ENCODE data around the gene EXOG. TPM values are rescaled to one million over a fixed set of nuclear protein-coding genes. Genes with fewer than 3 reads are reported as not detected.

The EXOG gene
- total and polyA plus RNA-seq, 2 of the 13 experiments (the other 11 are each of a cell fraction or from before 2014, with no cell fraction given), result 5.5 to 9.5 TPM

GRCh38 chr3:38454178-38454883 lies 41.8 kb upstream of the EXOG start (continued):
- TF ChIP-seq SETDB1 (CRISPR knock-in tag; IDR thresholded peaks at IDR 0.05; ENCODE audit: borderline replicate concordance) (0 out of 2 replicates have a peak, but pooled peaks have one; percentile 10), ZNF253 (CRISPR knock-in tag; IDR thresholded peaks at IDR 0.05; ENCODE audit: borderline replicate concordance) (no peak), SOX5 (CRISPR knock-in tag; IDR thresholded peaks at IDR 0.05; ENCODE audit: borderline replicate concordance) (no peak), GLI4 (CRISPR knock-in tag; IDR thresholded peaks at IDR 0.05; ENCODE audit: borderline replicate concordance) (0 out of 2 replicates have a peak, but pooled peaks have one; percentile 14), CTCF (CRISPR knock-in tag; IDR thresholded peaks at IDR 0.05) (peak; percentile 12; the same call in 1 of the 2 replicates), POLR2A (IDR thresholded peaks at IDR 0.05; ENCODE audit: insufficient read depth in 1 of 2, low read depth in 2 of 2, low read length in 2 of 2) (peak; percentile 6 to 34; a peak in 3 of 4 replicates), ZMYM4 (CRISPR knock-in tag; IDR thresholded peaks at IDR 0.05) (peak; percentile 43; the same call in 1 of the 2 replicates), ZFAT (CRISPR knock-in tag; conservative IDR thresholded peaks at IDR 0.05) (no peak), MAZ (IDR thresholded peaks at IDR 0.05; ENCODE audit: borderline replicate concordance, low read depth, low read length) (no peak), MAZ (CRISPR knock-in tag; IDR thresholded peaks at IDR 0.05; ENCODE audit: low read depth) (no peak), ZNF577 (CRISPR knock-in tag; IDR thresholded peaks at IDR 0.05; ENCODE audit: borderline replicate concordance, low read depth) (no peak), SMAD3 (CRISPR knock-in tag; IDR thresholded peaks at IDR 0.05) (no peak), CREB1 (IDR thresholded peaks at IDR 0.05) (no peak), CREB1 (CRISPR knock-in tag; IDR thresholded peaks at IDR 0.05) (no peak), MEIS1 (CRISPR knock-in tag; IDR thresholded peaks at IDR 0.05; ENCODE audit: borderline replicate concordance) (peak; percentile 29; the same call in 1 of the 2 replicates), MTA3 (CRISPR knock-in tag; IDR thresholded peaks at IDR 0.05) (no peak), TBL1XR1 (IDR thresholded peaks at IDR 0.05; ENCODE audit: borderline replicate concordance, low read length, partially characterized antibody) (no peak), JUN (CRISPR knock-in tag; IDR thresholded peaks at IDR 0.05) (no peak), ZNF678 (CRISPR knock-in tag; IDR thresholded peaks at IDR 0.05) (no peak), SAP130 (CRISPR knock-in tag; IDR thresholded peaks at IDR 0.05; ENCODE audit: low read depth) (0 out of 2 replicates have a peak, but pooled peaks have one; percentile 7), HNF1B (CRISPR knock-in tag; IDR thresholded peaks at IDR 0.05) (no peak), ZNF883 (CRISPR knock-in tag; IDR thresholded peaks at IDR 0.05; ENCODE audit: not compliant biosample characterization) (peak; percentile 63), HDAC1 (CRISPR knock-in tag; IDR thresholded peaks at IDR 0.05) (no peak)
- TF ChIP-seq, protein P1, sequence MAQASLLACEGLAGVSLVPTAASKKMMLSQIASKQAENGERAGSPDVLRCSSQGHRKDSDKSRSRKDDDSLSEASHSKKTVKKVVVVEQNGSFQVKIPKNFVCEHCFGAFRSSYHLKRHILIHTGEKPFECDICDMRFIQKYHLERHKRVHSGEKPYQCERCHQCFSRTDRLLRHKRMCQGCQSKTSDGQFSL (CRISPR knock-in tag; IDR thresholded peaks at IDR 0.05), result no peak
- TF ChIP-seq, protein P2, sequence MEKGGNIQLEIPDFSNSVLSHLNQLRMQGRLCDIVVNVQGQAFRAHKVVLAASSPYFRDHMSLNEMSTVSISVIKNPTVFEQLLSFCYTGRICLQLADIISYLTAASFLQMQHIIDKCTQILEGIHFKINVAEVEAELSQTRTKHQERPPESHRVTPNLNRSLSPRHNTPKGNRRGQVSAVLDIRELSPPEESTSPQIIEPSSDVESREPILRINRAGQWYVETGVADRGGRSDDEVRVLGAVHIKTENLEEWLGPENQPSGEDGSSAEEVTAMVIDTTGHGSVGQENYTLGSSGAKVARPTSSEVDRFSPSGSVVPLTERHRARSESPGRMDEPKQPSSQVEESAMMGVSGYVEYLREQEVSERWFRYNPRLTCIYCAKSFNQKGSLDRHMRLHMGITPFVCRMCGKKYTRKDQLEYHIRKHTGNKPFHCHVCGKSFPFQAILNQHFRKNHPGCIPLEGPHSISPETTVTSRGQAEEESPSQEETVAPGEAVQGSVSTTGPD (CRISPR knock-in tag; IDR thresholded peaks at IDR 0.05), result no peak
